Amniotic stem cell (primary cell): Measurements from ENCODE around the gene SERPINA9.
"Not testable (repeated sequence)": the region's sequence is repeated elsewhere in the genome, so short reads cannot be mapped to it uniquely, and the experiment has no call there.

Experiments
- DNase-seq: peaks from one replicate; lab custom pipeline; 2025; lab: John Stamatoyannopoulos, UW

The SERPINA9 gene

GRCh38 chr14:94426526-94426925, 49.5 kb downstream of the SERPINA9 start:
- no peak for DNase-seq

- no peak for DNase-seq
Observed at GRCh38 chr14:94424371-94424770, 51.6 kb downstream of the SERPINA9 start.

- peak; percentile 52 for DNase-seq
Observed at GRCh38 chr14:94423453-94424056, 52.4 kb downstream of the SERPINA9 start.

GRCh38 chr14:94421316-94421715, 54.7 kb downstream of the SERPINA9 start:
- DNase-seq, result no peak

- DNase-seq, result not testable (repeated sequence)
Observed at GRCh38 chr14:94417497-94418205, 58.3 kb downstream of the SERPINA9 start.
